Lower lobe of right lung (tissue), 2 donors: Measurements from ENCODE around the gene OGT. TPM values are rescaled to one million over a fixed set of nuclear protein-coding genes. Genes with fewer than 3 reads are reported as not detected.
"Not testable (repeated sequence)": the region's sequence is repeated elsewhere in the genome, so short reads cannot be mapped to it uniquely, and the experiment has no call there.

Experiments used
- ATAC-seq, 2 donors: fragments of 200-7000 bp; cut with Tn5 transposase; one replicate each; pipeline ENCODE4 v1.9.1; 2020 to 2022; ENCODE audit warnings: mild to moderate bottlenecking in 2 of 2, moderate library complexity in 2 of 2
- DNase-seq: peaks from one replicate; pipeline ENCODE4 v3.0.0-alpha.2; 2020
- H3K27ac ChIP-seq: fragments of 200-600 bp; one replicate; pipeline ENCODE4 v1.8.0; 2022
- H3K27me3 ChIP-seq: fragments of 200-600 bp; one replicate; pipeline ENCODE4 v1.8.0; 2022; ENCODE audit warnings: low read depth
- H3K36me3 ChIP-seq: fragments of 200-600 bp; one replicate; pipeline ENCODE4 v1.8.0; 2022; ENCODE audit warnings: mild to moderate bottlenecking
- H3K4me1 ChIP-seq: fragments of 200-600 bp; one replicate; pipeline ENCODE4 v1.8.0; 2022
- H3K4me3 ChIP-seq: fragments of 200-600 bp; one replicate; pipeline ENCODE4 v1.8.0; 2022; ENCODE audit warnings: mild to moderate bottlenecking
- H3K9me3 ChIP-seq: fragments of 200-600 bp; one replicate; pipeline ENCODE4 v1.8.0; 2022
- CTCF ChIP-seq: fragments of 200-600 bp; IDR thresholded peaks from one replicate; pipeline ENCODE4 v1.8.0; 2022; ENCODE audit warnings: antibody characterized with exemption, mild to moderate bottlenecking
- intact Hi-C: fragments of 100-400 bp; cut with DNase I; formaldehyde crosslinking; loops from one replicate; pipeline ENCODE4 v1.11.0; 2022
- total RNA-seq: library from RNA; stranded (reverse); fragmentation: NEBNext Ultra II Directional; extraction: Animal tissue kit (Norgen Biotek cat#: 25700); gene quantifications from one replicate; pipeline ENCODE4 v1.2.1, GENCODE V29; 2021
- donor health status: DM: no; HTN: yes; CAD: no; lungs with severe emphysema.

OGT gene
- total RNA-seq, 1 donor from 2014 or later: 149 TPM

DNA sequence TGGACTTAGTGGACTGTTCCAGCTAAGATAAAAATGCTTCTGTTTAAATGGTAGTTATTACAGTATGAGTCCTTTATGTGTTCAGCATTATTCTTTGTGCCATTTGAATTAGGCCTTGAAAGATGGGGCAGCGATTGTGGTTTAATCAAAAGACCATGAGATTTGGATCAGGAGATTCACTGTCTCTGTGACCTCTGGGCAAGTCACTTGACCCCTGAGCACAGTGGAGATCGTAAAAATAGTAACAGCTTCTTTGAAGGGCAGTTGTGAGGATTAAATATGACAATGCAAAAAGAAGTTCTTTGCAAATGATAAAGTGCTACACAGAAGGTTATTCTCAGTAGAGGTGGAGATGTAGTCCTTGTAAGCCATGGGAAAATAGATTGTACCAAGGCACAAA is 74.6 kb downstream of the OGT start:
- no peaks in the 10 kb centered on the region for H3K9me3 ChIP-seq
- intact Hi-C loops: no loop called here
- no peaks in the 10 kb centered on the region for H3K4me1 ChIP-seq
- no peaks in the 10 kb centered on the region for H3K27me3 ChIP-seq
- no peak for TF ChIP-seq CTCF
- no peak overlapping the region for H3K27ac ChIP-seq
- no peak overlapping the region for H3K4me3 ChIP-seq
- H3K36me3 ChIP-seq: peaks cover 66% of the 10 kb centered on the region
- ATAC-seq (no peak), DNase-seq (no peak)

GRCh38 chrX:71609095-71609750 is 76.3 kb downstream of the OGT start:
- no peak overlapping the region for H3K27ac ChIP-seq
- intact Hi-C loops: no loop called here
- no peaks in the 10 kb centered on the region for H3K4me1 ChIP-seq
- no peak for ATAC-seq
- no peak overlapping the region for H3K4me3 ChIP-seq
- peaks cover 73% of the 10 kb centered on the region for H3K36me3 ChIP-seq
- TF ChIP-seq CTCF: no peak
- H3K9me3 ChIP-seq: no peaks in the 10 kb centered on the region
- no peak for DNase-seq
- no peaks in the 10 kb centered on the region for H3K27me3 ChIP-seq

GRCh38 chrX:71611736-71612135 is 78.8 kb downstream of the OGT start:
- H3K9me3 ChIP-seq, DNase-seq, ATAC-seq, H3K27me3 ChIP-seq, H3K4me3 ChIP-seq, intact Hi-C loops, H3K4me1 ChIP-seq, H3K27ac ChIP-seq: not testable (repeated sequence)
- peaks cover 55% of the 10 kb centered on the region for H3K36me3 ChIP-seq

DNA sequence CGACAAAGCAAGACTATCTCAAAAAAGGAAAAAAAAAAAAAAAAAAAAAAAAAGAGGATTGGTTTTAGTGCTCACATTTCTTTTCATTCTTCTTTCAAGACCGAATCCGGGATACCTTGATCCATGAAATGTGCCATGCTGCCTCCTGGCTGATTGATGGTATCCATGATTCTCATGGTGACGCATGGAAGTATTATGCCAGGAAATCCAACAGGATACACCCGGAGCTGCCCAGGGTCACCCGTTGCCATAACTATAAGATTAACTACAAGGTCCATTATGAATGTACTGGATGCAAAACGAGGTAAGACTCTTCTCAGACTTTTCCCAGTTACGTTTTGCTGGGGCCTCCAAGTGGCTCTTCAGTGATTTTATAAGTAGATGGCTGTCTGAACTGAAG is 79.4 kb downstream of the OGT start:
- Histone ChIP-seq H3K4me3 (no peak overlapping the region), H3K27ac (no peak overlapping the region), H3K4me1 (no peaks in the 10 kb centered on the region), H3K9me3 (no peaks in the 10 kb centered on the region), H3K36me3 (peaks cover 53% of the 10 kb centered on the region), H3K27me3 (no peaks in the 10 kb centered on the region)
- intact Hi-C loops: no loop called here
- ATAC-seq (no peak), DNase-seq (no peak)
- TF ChIP-seq CTCF: no peak

GRCh38 chrX:71615056-71615455 is 82.2 kb downstream of the OGT start:
- intact Hi-C loops: no loop called here
- ATAC-seq: no peak
- Histone ChIP-seq H3K4me3 (no peak overlapping the region), H3K9me3 (no peaks in the 10 kb centered on the region), H3K27ac (no peak overlapping the region), H3K27me3 (no peaks in the 10 kb centered on the region), H3K4me1 (no peaks in the 10 kb centered on the region), H3K36me3 (peaks cover 33% of the 10 kb centered on the region)
- TF ChIP-seq CTCF: no peak
- no peak for DNase-seq

GRCh38 chrX:71615954-71616353 is 83.0 kb downstream of the OGT start:
- intact Hi-C loops: no loop called here
- no peak for TF ChIP-seq CTCF
- DNase-seq: no peak

More at GRCh38 chrX:71615954-71616353, 83.0 kb downstream of the OGT start:
- no peak for ATAC-seq
- H3K27ac ChIP-seq: no peak overlapping the region
- peak overlapping the region; percentile 11 for H3K4me3 ChIP-seq
- no peaks in the 10 kb centered on the region for H3K9me3 ChIP-seq
- H3K4me1 ChIP-seq: no peaks in the 10 kb centered on the region
- H3K36me3 ChIP-seq: peaks cover 24% of the 10 kb centered on the region
- no peaks in the 10 kb centered on the region for H3K27me3 ChIP-seq
